H9 (cell line): ENCODE measurements around the gene ABHD8. TPM values are rescaled to one million over a fixed set of nuclear protein-coding genes. Genes with fewer than 3 reads are reported as not detected.
A peak's percentile ranks its signal among the peaks of the same experiment; 100 is the strongest.

ENCODE experiments used
- DNase-seq: peaks from one replicate; pipeline ENCODE4 v3.0.0-alpha.2; 2017
- H2AFZ ChIP-seq: one replicate; pipeline ENCODE4 v1.6.1; 2013; ENCODE audit warnings: mild to moderate bottlenecking, low read length, control low read depth, moderate library complexity
- H2AK5ac ChIP-seq: 2 replicates; pipeline ENCODE4 v1.6.1; 2013; ENCODE audit warnings: low read length, control low read depth, mixed read lengths; ENCODE audit not compliant: insufficient read length
- H2BK120ac ChIP-seq: one replicate; pipeline ENCODE4 v1.6.1; 2013; ENCODE audit warnings: low read depth, mild to moderate bottlenecking, low read length, control low read depth, inconsistent platforms; ENCODE audit not compliant: poor library complexity, severe bottlenecking
- H2BK12ac ChIP-seq: 2 replicates; pipeline ENCODE4 v1.6.1; 2013; ENCODE audit warnings: low read length, control low read depth, mixed read lengths, low read depth; ENCODE audit not compliant: insufficient read length
- H2BK15ac ChIP-seq: 2 replicates; pipeline ENCODE4 v1.6.1; 2013; ENCODE audit warnings: low read depth, low read length, control low read depth
- H2BK20ac ChIP-seq: one replicate; pipeline ENCODE4 v1.6.1; 2013; ENCODE audit warnings: low read depth, mild to moderate bottlenecking, low read length, control low read depth, inconsistent platforms; ENCODE audit not compliant: poor library complexity, severe bottlenecking
- H2BK5ac ChIP-seq: 2 replicates; pipeline ENCODE4 v1.6.1; 2013; ENCODE audit warnings: low read length, control low read depth, mixed read lengths; ENCODE audit not compliant: insufficient read length
- H3K14ac ChIP-seq: 2 replicates; pipeline ENCODE4 v1.6.1; 2013; ENCODE audit warnings: low read length, control low read depth; ENCODE audit not compliant: insufficient read depth
- H3K18ac ChIP-seq: 2 replicates; pipeline ENCODE4 v1.6.1; 2013; ENCODE audit warnings: low read depth, mild to moderate bottlenecking, mixed read lengths, low read length, control low read depth; ENCODE audit not compliant: insufficient read length
- H3K23ac ChIP-seq: 2 replicates; pipeline ENCODE4 v1.6.1; 2013; ENCODE audit warnings: low read length, control low read depth, mixed read lengths, low read depth; ENCODE audit not compliant: insufficient read length
- H3K23me2 ChIP-seq: 2 replicates; pipeline ENCODE4 v1.6.1; 2013; ENCODE audit warnings: low read depth, mild to moderate bottlenecking, mixed read lengths, low read length, control low read depth; ENCODE audit not compliant: insufficient read length, poor library complexity, severe bottlenecking
- H3K27ac ChIP-seq: 2 replicates; pipeline ENCODE4 v1.5.1; 2013; ENCODE audit warnings: low read length, control low read depth, mixed read lengths, low read depth; ENCODE audit not compliant: insufficient read length
- H3K27me3 ChIP-seq: 2 replicates; pipeline ENCODE4 v1.6.1; 2013; ENCODE audit warnings: low read length, control low read depth, inconsistent platforms; ENCODE audit not compliant: insufficient read depth
- H3K4ac ChIP-seq: 2 replicates; pipeline ENCODE4 v1.6.1; 2013; ENCODE audit warnings: low read depth, mild to moderate bottlenecking, control low read depth, inconsistent platforms, low read length, moderate library complexity
- H3K4me1 ChIP-seq: 2 replicates; pipeline ENCODE4 v1.6.1; 2013; ENCODE audit warnings: low read length, control low read depth, inconsistent platforms; ENCODE audit not compliant: insufficient read depth
- H3K4me2 ChIP-seq: 2 replicates; pipeline ENCODE4 v1.6.1; 2013; ENCODE audit warnings: low read length, control low read depth, mixed read lengths; ENCODE audit not compliant: insufficient read length, insufficient read depth
- H3K56ac ChIP-seq: 2 replicates; pipeline ENCODE4 v1.6.1; 2013; ENCODE audit warnings: low read depth, mild to moderate bottlenecking, mixed read lengths, low read length, control low read depth; ENCODE audit not compliant: insufficient read length
- H3K79me1 ChIP-seq: 2 replicates; pipeline ENCODE4 v1.6.1; 2013; ENCODE audit warnings: low read depth, mild to moderate bottlenecking, moderate library complexity, low read length, control low read depth, inconsistent platforms; ENCODE audit not compliant: insufficient read depth, poor library complexity, severe bottlenecking
- H3K79me2 ChIP-seq: 2 replicates; pipeline ENCODE4 v1.6.1; 2013; ENCODE audit warnings: low read length, control low read depth, inconsistent platforms; ENCODE audit not compliant: insufficient read depth
- H3K9ac ChIP-seq: 2 replicates; pipeline ENCODE4 v1.6.1; 2013; ENCODE audit warnings: low read length, control low read depth, mixed read lengths; ENCODE audit not compliant: insufficient read length; ENCODE audit errors: extremely low read depth
- H3K9me3 ChIP-seq: one replicate; pipeline ENCODE4 v1.6.1; 2013; ENCODE audit warnings: low read depth, low read length, inconsistent platforms; ENCODE audit not compliant: control insufficient read depth
- H3T11ph ChIP-seq: one replicate; pipeline ENCODE4 v1.6.1; 2013; ENCODE audit warnings: mild to moderate bottlenecking, low read length, control low read depth, inconsistent platforms
- H4K20me1 ChIP-seq: one replicate; pipeline ENCODE4 v1.6.1; 2013; ENCODE audit not compliant: control insufficient read depth, insufficient read length, insufficient read depth
- H4K5ac ChIP-seq: 2 replicates; pipeline ENCODE4 v1.6.1; 2013; ENCODE audit warnings: low read depth, mild to moderate bottlenecking, mixed read lengths, low read length, control low read depth; ENCODE audit not compliant: insufficient read length
- H4K8ac ChIP-seq: replicated peaks from 2 replicates; pipeline ENCODE4 v1.6.1; 2013; ENCODE audit warnings: low read length, control low read depth, mixed read lengths, low read depth; ENCODE audit not compliant: insufficient read length
- H4K91ac ChIP-seq: 2 replicates; pipeline ENCODE4 v1.6.1; 2013; ENCODE audit warnings: low read depth, mild to moderate bottlenecking, moderate library complexity, mixed read lengths, low read length, control low read depth; ENCODE audit not compliant: insufficient read length
- H3K27ac Mint-ChIP-seq, 3 experiments: 2 replicates in 2 of 3; 3 replicates in 1 of 3; pipeline ENCODE4 v1.8.0; 2020 to 2021; ENCODE audit warnings: mixed read lengths in 3 of 3, mild to moderate bottlenecking in 1 of 3, moderate library complexity in 1 of 3
- H3K27me3 Mint-ChIP-seq: 2 replicates; pipeline ENCODE4 v1.8.0; 2021; ENCODE audit warnings: low read depth, mild to moderate bottlenecking, moderate library complexity, mixed read lengths
- H3K36me3 Mint-ChIP-seq, 3 experiments: 2 replicates in 2 of 3; 3 replicates in 1 of 3; pipeline ENCODE4 v1.8.0; 2020 to 2021; ENCODE audit warnings: low read depth in 3 of 3, mixed read lengths in 3 of 3; ENCODE audit not compliant: insufficient read depth in 1 of 3
- H3K4me1 Mint-ChIP-seq, 2 experiments: 2 replicates each; pipeline ENCODE4 v1.8.0; 2020; ENCODE audit warnings: mixed read lengths in 2 of 2
- H3K4me3 Mint-ChIP-seq, 2 experiments: 2 replicates in 1 of 2; 3 replicates in 1 of 2; pipeline ENCODE4 v1.8.0; 2020 to 2021; ENCODE audit warnings: mild to moderate bottlenecking in 2 of 2, mixed read lengths in 2 of 2, moderate library complexity in 1 of 2
- H3K9me3 Mint-ChIP-seq, 2 experiments: 2 replicates in 1 of 2; 3 replicates in 1 of 2; pipeline ENCODE4 v1.8.0; 2020; ENCODE audit warnings: mild to moderate bottlenecking in 2 of 2, mixed read lengths in 2 of 2, moderate library complexity in 1 of 2
- CTCF ChIP-seq: fragments of 200-600 bp; sonication (generic); conservative IDR thresholded peaks from 3 replicates; pipeline ENCODE4 v1.8.0; 2021; ENCODE audit warnings: antibody characterized with exemption, mild to moderate bottlenecking
- WGBS: extraction: QIAGEN DNeasy Blood & Tissue Kit; methylation state at CpG from one replicate; pipeline ENCODE4 v1.1.7; 2013; ENCODE audit warnings: missing lambda C conversion rate, low lambda C conversion rate, mixed read lengths; ENCODE audit not compliant: insufficient read length; ENCODE audit errors: extremely low coverage; 5-methylcytosine and 5-hydroxymethylcytosine counted together
- total RNA-seq: library from RNA; stranded (reverse); gene quantifications from 2 replicates; pipeline ENCODE4 v1.2.1, GENCODE V29; 2021

The ABHD8 gene
- total RNA-seq, 1 experiment from 2014 or later: 11.7 TPM

GRCh38 chr19:17327068-17327653 is 23.9 kb upstream of the ABHD8 start:
- DNase-seq: no peak
- no peak overlapping the region for H2BK12ac ChIP-seq
- no peak overlapping the region for H2AFZ ChIP-seq
- H3K27me3 ChIP-seq: no peaks in the 10 kb centered on the region
- peaks cover 5% of the 10 kb centered on the region for H3K23me2 ChIP-seq
- peak overlapping the region; percentile 0 for H3K9ac ChIP-seq
- no peak overlapping the region for H2BK120ac ChIP-seq
- no peak overlapping the region for H4K91ac ChIP-seq
- Mint-ChIP-seq H3K4me3 (peak overlapping the region; percentile 81 to 93), H3K36me3 (peaks cover 9 to 45% (median 34%) of the 10 kb centered on the region in 3 experiments), H3K27ac (peak overlapping the region in 2 of 3 experiments; percentile 96 to 97; a peak in 3 of 7 replicates), H3K4me1 (peaks cover 6 to 25% of the 10 kb centered on the region in 2 experiments), H3K27me3 (peaks cover 7% of the 10 kb centered on the region), H3K9me3 (no peaks in the 10 kb centered on the region)
- no peak overlapping the region for H4K8ac ChIP-seq
- H3K79me2 ChIP-seq: no peaks in the 10 kb centered on the region
- no peaks in the 10 kb centered on the region for H3K9me3 ChIP-seq
- no peak for TF ChIP-seq CTCF
- peak overlapping the region; percentile 37 for H3K4me2 ChIP-seq
- H2BK5ac ChIP-seq: no peak overlapping the region
- no peak overlapping the region for H4K5ac ChIP-seq
- no peak overlapping the region for H3K56ac ChIP-seq
- no peaks in the 10 kb centered on the region for H3K4me1 ChIP-seq
- no peak overlapping the region for H3K4ac ChIP-seq
- H4K20me1 ChIP-seq: no peaks in the 10 kb centered on the region
- no peak overlapping the region for H3T11ph ChIP-seq
- H2AK5ac ChIP-seq: no peak overlapping the region
- no peak overlapping the region for H2BK15ac ChIP-seq
- no peak overlapping the region for H3K14ac ChIP-seq
- H3K23ac ChIP-seq: no peak overlapping the region
- H3K18ac ChIP-seq: no peak overlapping the region
- WGBS: no CpG with 5 or more reads among the region's 27 CpGs
- no peak overlapping the region for H3K27ac ChIP-seq
- H3K79me1 ChIP-seq: no peaks in the 10 kb centered on the region
- H2BK20ac ChIP-seq: no peak overlapping the region
